K562 (cell line): Measurements from ENCODE around the gene KCNA2. TPM values are rescaled to one million over a fixed set of nuclear protein-coding genes. Genes with fewer than 3 reads are reported as not detected.

Experiments used
- C11orf30 ChIP-seq: fragments of 450-650 bp; IDR thresholded peaks from 2 replicates; pipeline ENCODE4 v1.6.1; 2016; ENCODE audit warnings: low read depth, mild to moderate bottlenecking
- CBX2 ChIP-seq: fragments of 200-600 bp; sonication (generic); IDR thresholded peaks from one replicate; pipeline ENCODE4 v1.6.1; 2012; ENCODE audit warnings: mild to moderate bottlenecking, low read length, inconsistent platforms; ENCODE audit not compliant: insufficient read depth, poor library complexity, severe bottlenecking
- CTBP1 ChIP-seq: fragments of 450-650 bp; IDR thresholded peaks from 2 replicates; pipeline ENCODE4 v1.6.1; 2016; ENCODE audit warnings: borderline replicate concordance
- DPF2 ChIP-seq: fragments of 450-650 bp; IDR thresholded peaks from 2 replicates; pipeline ENCODE4 v1.6.1; 2016
- EGR1 ChIP-seq: fragments of 450-650 bp; conservative IDR thresholded peaks from 2 replicates; pipeline ENCODE4 v1.6.1; 2017; ENCODE audit warnings: mild to moderate bottlenecking
- ILF3 ChIP-seq: fragments of 450-650 bp; IDR thresholded peaks from 2 replicates; pipeline ENCODE4 v1.6.1; 2018; ENCODE audit warnings: antibody characterized with exemption, mild to moderate bottlenecking, moderate library complexity, borderline replicate concordance
- KAT7 ChIP-seq: sonication (generic); formaldehyde crosslinking; IDR thresholded peaks from 2 replicates; pipeline ENCODE4 v1.8.0; 2022; ENCODE audit warnings: missing genetic modification reagents, mild to moderate bottlenecking, borderline replicate concordance
- KDM1A ChIP-seq, 2 experiments: fragments of 450-650 bp; IDR thresholded peaks; 2 replicates each; pipeline ENCODE4 v1.6.1; 2016; ENCODE audit warnings: mild to moderate bottlenecking in 2 of 2
- POLR2A ChIP-seq: fragments of 450-650 bp; conservative IDR thresholded peaks from 2 replicates; pipeline ENCODE4 v1.6.1; 2016
- POU5F1 ChIP-seq: fragments of 150-350 bp; IDR thresholded peaks from 2 replicates; pipeline ENCODE4 v1.6.1; 2014; ENCODE audit warnings: borderline replicate concordance, low read length, low read depth, mild to moderate bottlenecking; ENCODE audit not compliant: partially characterized antibody
- RCOR1 ChIP-seq, 2 experiments: IDR thresholded peaks; 2 replicates each; pipeline ENCODE4 v1.6.1; 2012; ENCODE audit warnings: low read depth in 2 of 2, low read length in 2 of 2, borderline replicate concordance in 1 of 2, improper control_type of control experiment in 1 of 2
- RNF2 ChIP-seq: sonication (generic); IDR thresholded peaks from 2 replicates; pipeline ENCODE4 v1.6.1; 2016
- YBX1 ChIP-seq: fragments of 450-650 bp; IDR thresholded peaks from 2 replicates; pipeline ENCODE4 v1.7.1; 2016; ENCODE audit warnings: mild to moderate bottlenecking
- ZFP91 ChIP-seq: sonication (generic); formaldehyde crosslinking; IDR thresholded peaks from 2 replicates; pipeline ENCODE4 v1.8.0; 2022; ENCODE audit warnings: mild to moderate bottlenecking, missing genetic modification reagents
- polyA plus RNA-seq, 8 experiments: library from polyadenylated mRNA; depleted of rRNA in 4 of 8; stranded (reverse) in 5 of 8; unstranded in 3 of 8; fragments of >200 nt; fragmentation: Nextera tagmentation in 2 of 8; fragmentation: Illumina TruSeq in 1 of 8; extraction: Ambion mirVana in 2 of 8; extraction: Trizol in 1 of 8; gene quantifications; 2 replicates each; pipeline versions ENCODE4 v1.2.1 to v1.2.3, GENCODE V29; 2011 to 2014; ENCODE audit warnings: inconsistent platforms in 1 of 8, missing spikeins in 1 of 8
- total RNA-seq, 7 experiments: library from RNA; depleted of rRNA in 6 of 7; stranded (reverse); fragments of >200 nt in 6 of 7; fragmentation: Illumina TruSeq in 2 of 7; extraction: Trizol in 2 of 7; gene quantifications; 2 replicates each; pipeline versions ENCODE4 v1.2.1 to v1.2.3, GENCODE V29; 2011 to 2021; ENCODE audit warnings: low replicate concordance in 1 of 7
- TF ChIP-seq, protein P1 (sequence below): fragments of 250-450 bp; sonication (Bioruptor Pico); IDR thresholded peaks from 2 replicates; pipeline ENCODE4 v1.8.0; 2021; ENCODE audit warnings: borderline replicate concordance, mild to moderate bottlenecking, moderate library complexity; ENCODE audit not compliant: poor library complexity, severe bottlenecking
- TF ChIP-seq, protein P2 (sequence below): IDR thresholded peaks from 2 replicates; pipeline ENCODE4 v1.6.1; 2011; ENCODE audit not compliant: insufficient read length; ENCODE audit errors: extremely low read depth
- TF ChIP-seq, protein P3 (sequence below): fragments of 250-450 bp; sonication (Bioruptor Pico); IDR thresholded peaks from 2 replicates; pipeline ENCODE4 v1.4.0; 2020
- TF ChIP-seq, protein P4 (sequence below): conservative IDR thresholded peaks from 2 replicates; pipeline ENCODE4 v1.6.1; 2011; ENCODE audit warnings: low read depth, mild to moderate bottlenecking, low read length; ENCODE audit not compliant: control insufficient read depth

Gene KCNA2
- total and polyA plus RNA-seq, 9 of the 15 experiments (the other 6 are each of a cell fraction or from before 2014, with no cell fraction given), result not detected

DNA sequence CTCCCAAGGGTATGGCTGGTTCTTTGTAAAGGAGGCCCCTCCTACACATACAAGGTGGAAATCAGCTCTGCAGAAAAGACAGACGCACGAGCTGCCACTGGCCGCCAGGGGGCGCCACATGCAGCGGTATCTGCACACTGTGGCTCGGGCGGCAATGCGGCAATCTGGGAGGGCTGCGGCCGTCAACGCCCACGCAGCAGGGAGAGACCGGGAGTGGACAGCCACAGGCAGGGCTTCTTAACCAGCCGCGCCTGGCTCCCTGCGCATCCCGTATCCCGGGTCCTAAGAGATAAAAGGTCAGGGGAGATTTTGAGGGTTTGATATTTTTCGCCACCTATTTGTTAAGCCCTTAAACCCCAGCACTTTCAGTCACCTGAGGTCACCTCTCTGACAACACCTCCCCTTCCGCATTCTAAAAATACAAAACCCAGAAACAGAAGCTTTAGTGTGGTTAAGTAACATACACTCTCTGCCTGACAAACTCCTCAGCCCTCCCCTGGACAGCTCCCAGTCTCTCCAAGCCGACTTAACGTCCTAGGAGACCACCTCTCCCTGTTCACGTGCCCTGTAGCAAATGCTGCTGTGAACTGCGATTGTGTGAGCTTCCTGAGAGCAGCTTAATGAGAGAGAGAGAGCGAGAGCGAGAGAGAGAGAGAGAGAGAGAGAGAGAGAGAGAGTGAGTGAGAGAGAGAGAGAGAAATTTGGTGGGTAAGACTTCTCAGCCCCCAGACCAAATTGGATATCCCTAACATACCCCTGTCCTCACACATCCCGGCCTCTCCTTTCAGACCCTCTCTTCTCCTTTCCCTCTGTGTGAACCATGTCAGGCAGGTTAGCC lies 13.5 kb upstream of the KCNA2 start (continued):
- TF ChIP-seq, protein P1, sequence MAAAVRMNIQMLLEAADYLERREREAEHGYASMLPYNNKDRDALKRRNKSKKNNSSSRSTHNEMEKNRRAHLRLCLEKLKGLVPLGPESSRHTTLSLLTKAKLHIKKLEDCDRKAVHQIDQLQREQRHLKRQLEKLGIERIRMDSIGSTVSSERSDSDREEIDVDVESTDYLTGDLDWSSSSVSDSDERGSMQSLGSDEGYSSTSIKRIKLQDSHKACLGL (CRISPR knock-in tag), result no peak
- TF ChIP-seq KAT7 (CRISPR knock-in tag) (no peak), KDM1A (IDR thresholded peaks at IDR 0.05) (peak in 1 of 2 experiments; percentile 42; a peak in 1 of 4 replicates), RNF2 (no peak), POU5F1 (no peak), C11orf30 (no peak), POLR2A (no peak), CBX2 (no peak), RCOR1 (IDR thresholded peaks at IDR 0.05; ENCODE audit: borderline replicate concordance in 1 of 2, low read depth in 2 of 2, low read length in 2 of 2) (peak; percentile 69 to 89; a peak in 3 of 4 replicates), ILF3 (no peak), ZFP91 (no peak), EGR1 (peak; percentile 99), DPF2 (peak; percentile 47; the same call in 1 of the 2 replicates), YBX1 (no peak), CTBP1 (peak; percentile 88)
- TF ChIP-seq, protein P2, sequence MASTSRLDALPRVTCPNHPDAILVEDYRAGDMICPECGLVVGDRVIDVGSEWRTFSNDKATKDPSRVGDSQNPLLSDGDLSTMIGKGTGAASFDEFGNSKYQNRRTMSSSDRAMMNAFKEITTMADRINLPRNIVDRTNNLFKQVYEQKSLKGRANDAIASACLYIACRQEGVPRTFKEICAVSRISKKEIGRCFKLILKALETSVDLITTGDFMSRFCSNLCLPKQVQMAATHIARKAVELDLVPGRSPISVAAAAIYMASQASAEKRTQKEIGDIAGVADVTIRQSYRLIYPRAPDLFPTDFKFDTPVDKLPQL, result no peak
- TF ChIP-seq, protein P3, sequence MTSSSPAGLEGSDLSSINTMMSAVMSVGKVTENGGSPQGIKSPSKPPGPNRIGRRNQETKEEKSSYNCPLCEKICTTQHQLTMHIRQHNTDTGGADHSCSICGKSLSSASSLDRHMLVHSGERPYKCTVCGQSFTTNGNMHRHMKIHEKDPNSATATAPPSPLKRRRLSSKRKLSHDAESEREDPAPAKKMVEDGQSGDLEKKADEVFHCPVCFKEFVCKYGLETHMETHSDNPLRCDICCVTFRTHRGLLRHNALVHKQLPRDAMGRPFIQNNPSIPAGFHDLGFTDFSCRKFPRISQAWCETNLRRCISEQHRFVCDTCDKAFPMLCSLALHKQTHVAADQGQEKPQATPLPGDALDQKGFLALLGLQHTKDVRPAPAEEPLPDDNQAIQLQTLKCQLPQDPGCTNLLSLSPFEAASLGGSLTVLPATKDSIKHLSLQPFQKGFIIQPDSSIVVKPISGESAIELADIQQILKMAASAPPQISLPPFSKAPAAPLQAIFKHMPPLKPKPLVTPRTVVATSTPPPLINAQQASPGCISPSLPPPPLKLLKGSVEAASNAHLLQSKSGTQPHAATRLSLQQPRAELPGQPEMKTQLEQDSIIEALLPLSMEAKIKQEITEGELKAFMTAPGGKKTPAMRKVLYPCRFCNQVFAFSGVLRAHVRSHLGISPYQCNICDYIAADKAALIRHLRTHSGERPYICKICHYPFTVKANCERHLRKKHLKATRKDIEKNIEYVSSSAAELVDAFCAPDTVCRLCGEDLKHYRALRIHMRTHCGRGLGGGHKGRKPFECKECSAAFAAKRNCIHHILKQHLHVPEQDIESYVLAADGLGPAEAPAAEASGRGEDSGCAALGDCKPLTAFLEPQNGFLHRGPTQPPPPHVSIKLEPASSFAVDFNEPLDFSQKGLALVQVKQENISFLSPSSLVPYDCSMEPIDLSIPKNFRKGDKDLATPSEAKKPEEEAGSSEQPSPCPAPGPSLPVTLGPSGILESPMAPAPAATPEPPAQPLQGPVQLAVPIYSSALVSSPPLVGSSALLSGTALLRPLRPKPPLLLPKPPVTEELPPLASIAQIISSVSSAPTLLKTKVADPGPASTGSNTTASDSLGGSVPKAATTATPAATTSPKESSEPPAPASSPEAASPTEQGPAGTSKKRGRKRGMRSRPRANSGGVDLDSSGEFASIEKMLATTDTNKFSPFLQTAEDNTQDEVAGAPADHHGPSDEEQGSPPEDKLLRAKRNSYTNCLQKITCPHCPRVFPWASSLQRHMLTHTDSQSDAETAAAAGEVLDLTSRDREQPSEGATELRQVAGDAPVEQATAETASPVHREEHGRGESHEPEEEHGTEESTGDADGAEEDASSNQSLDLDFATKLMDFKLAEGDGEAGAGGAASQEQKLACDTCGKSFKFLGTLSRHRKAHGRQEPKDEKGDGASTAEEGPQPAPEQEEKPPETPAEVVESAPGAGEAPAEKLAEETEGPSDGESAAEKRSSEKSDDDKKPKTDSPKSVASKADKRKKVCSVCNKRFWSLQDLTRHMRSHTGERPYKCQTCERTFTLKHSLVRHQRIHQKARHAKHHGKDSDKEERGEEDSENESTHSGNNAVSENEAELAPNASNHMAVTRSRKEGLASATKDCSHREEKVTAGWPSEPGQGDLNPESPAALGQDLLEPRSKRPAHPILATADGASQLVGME, result no peak
- TF ChIP-seq, protein P4, sequence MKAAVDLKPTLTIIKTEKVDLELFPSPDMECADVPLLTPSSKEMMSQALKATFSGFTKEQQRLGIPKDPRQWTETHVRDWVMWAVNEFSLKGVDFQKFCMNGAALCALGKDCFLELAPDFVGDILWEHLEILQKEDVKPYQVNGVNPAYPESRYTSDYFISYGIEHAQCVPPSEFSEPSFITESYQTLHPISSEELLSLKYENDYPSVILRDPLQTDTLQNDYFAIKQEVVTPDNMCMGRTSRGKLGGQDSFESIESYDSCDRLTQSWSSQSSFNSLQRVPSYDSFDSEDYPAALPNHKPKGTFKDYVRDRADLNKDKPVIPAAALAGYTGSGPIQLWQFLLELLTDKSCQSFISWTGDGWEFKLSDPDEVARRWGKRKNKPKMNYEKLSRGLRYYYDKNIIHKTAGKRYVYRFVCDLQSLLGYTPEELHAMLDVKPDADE, result peak; percentile 59; the same call in 1 of the 2 replicates
